K562 (cell line): ENCODE measurements around the gene NLRP6. TPM values are rescaled to one million over a fixed set of nuclear protein-coding genes. Genes with fewer than 3 reads are reported as not detected.

Experiments used
- ATAC-seq: fragments of 200-7000 bp; cut with Tn5 transposase; 3 replicates; pipeline ENCODE4 v1.9.1; 2020; ENCODE audit warnings: moderate library complexity
- BruUV-seq: library from RNA; stranded (reverse); fragments of 400-500 nt; replicated peaks from 2 replicates; lab custom pipeline; 2021; lab: Mats Ljungman, UMichigan
- CTCF ChIA-PET: fragments of 300-600 bp; formaldehyde crosslinking; extraction: SDS; loops from one replicate; lab custom pipeline; 2021; ENCODE audit warnings: low intra/inter-chr PET ratio; lab: Yijun Ruan, JAX
- POLR2A ChIA-PET: fragments of 300-600, 350-650 bp; sonication (Branson Sonifier 250); formaldehyde crosslinking; extraction: SDS; loops from one replicate; lab custom pipeline; 2021; ENCODE audit warnings: antibody characterized with exemption, inconsistent platforms; lab: Yijun Ruan, JAX
- DNase-seq, 4 experiments: peaks; one replicate each; pipeline versions ENCODE4 v3.0.0 to v3.0.0-alpha.2; 2011 to 2018; ENCODE audit warnings: low spot score in 3 of 4, mixed read lengths in 3 of 4; ENCODE audit errors: extremely low read depth in 1 of 4
- FAIRE-seq: peaks from 2 replicates; lab custom pipeline; 2011; peaks lifted over from hg19 to GRCh38; lab: Jason Lieb, UNC
- H2AFZ ChIP-seq: 2 replicates; pipeline ENCODE4 v1.6.0; 2011; ENCODE audit warnings: low read depth, low read length, control low read depth, inconsistent platforms
- H3K27ac ChIP-seq: fragments of 200-600 bp; 3 replicates; pipeline ENCODE4 v1.8.0; 2011; ENCODE audit warnings: low read depth, mild to moderate bottlenecking, control low read depth, inconsistent platforms, low read length, moderate library complexity, mixed read lengths; ENCODE audit errors: extremely low read depth
- H3K27me3 ChIP-seq, 2 experiments: fragments of 300-600 bp in 1 of 2; 2 replicates in 1 of 2; 3 replicates in 1 of 2; pipeline versions ENCODE4 v1.6.0 to v1.8.0; 2011; ENCODE audit warnings: inconsistent platforms in 2 of 2, low read length in 2 of 2, mild to moderate bottlenecking in 1 of 2, mixed read lengths in 1 of 2, moderate library complexity in 1 of 2; ENCODE audit not compliant: control insufficient read depth in 2 of 2, insufficient read depth in 2 of 2
- H3K36me3 ChIP-seq: fragments of 300-600 bp; 3 replicates; pipeline ENCODE4 v1.8.0; 2011; ENCODE audit warnings: mild to moderate bottlenecking, low read length, inconsistent platforms; ENCODE audit not compliant: control insufficient read depth, insufficient read depth
- H3K4me1 ChIP-seq, 2 experiments: fragments of 200-600 bp in 1 of 2; replicated peaks in 1 of 2; 2 replicates in 1 of 2; 3 replicates in 1 of 2; pipeline versions ENCODE4 v1.5.1 to v1.8.0; 2011; ENCODE audit warnings: inconsistent platforms in 2 of 2, low read length in 2 of 2, mild to moderate bottlenecking in 1 of 2, mixed read lengths in 1 of 2, moderate library complexity in 1 of 2; ENCODE audit not compliant: control insufficient read depth in 2 of 2, insufficient read depth in 2 of 2
- H3K4me2 ChIP-seq: 2 replicates; pipeline ENCODE4 v1.6.1; 2011; ENCODE audit warnings: low read length, control low read depth, inconsistent platforms, mixed read lengths; ENCODE audit not compliant: insufficient read depth
- H3K4me3 ChIP-seq: fragments of 200-600 bp; sonication (generic), shearing (Covaris generic); 2 replicates; pipeline ENCODE4 v1.5.1; 2016; ENCODE audit warnings: control low read depth, inconsistent platforms
- H3K79me2 ChIP-seq: fragments of 200-600 bp; 3 replicates; pipeline ENCODE4 v1.8.0; 2011; ENCODE audit warnings: low read length, inconsistent platforms; ENCODE audit not compliant: control insufficient read depth, insufficient read depth
- H3K9ac ChIP-seq, 2 experiments: 2 replicates each; pipeline versions ENCODE4 v1.6.0 to v1.6.1; 2011; ENCODE audit warnings: low read depth in 2 of 2, low read length in 2 of 2, control low read depth in 1 of 2, inconsistent platforms in 1 of 2, mild to moderate bottlenecking in 1 of 2, mixed read lengths in 1 of 2; ENCODE audit not compliant: insufficient read depth in 1 of 2
- H3K9me1 ChIP-seq: one replicate; pipeline ENCODE4 v1.6.0; 2011; ENCODE audit warnings: inconsistent platforms, mild to moderate bottlenecking, low read length, moderate library complexity; ENCODE audit not compliant: control insufficient read depth, insufficient read depth
- H3K9me3 ChIP-seq: replicated peaks from 2 replicates; pipeline ENCODE4 v1.5.1; 2011; ENCODE audit warnings: low read depth, low read length, inconsistent platforms; ENCODE audit not compliant: control insufficient read depth, insufficient read depth
- H4K20me1 ChIP-seq: replicated peaks from 2 replicates; pipeline ENCODE4 v1.6.1; 2011; ENCODE audit warnings: low read length, inconsistent platforms, mixed read lengths; ENCODE audit not compliant: control insufficient read depth, insufficient read depth
- ADNP ChIP-seq: fragments of 200-800 bp; sonication (Bioruptor generic); IDR thresholded peaks from 2 replicates; pipeline ENCODE4 v1.6.1; 2016; ENCODE audit warnings: missing genetic modification characterization, missing compliant biosample characterization
- BHLHE40 ChIP-seq: IDR thresholded peaks from 2 replicates; pipeline ENCODE4 v1.6.1; 2011; ENCODE audit warnings: low read length, improper control_type of control experiment
- CBX3 ChIP-seq, 2 experiments: IDR thresholded peaks; 1 replicate in 1 of 2; 2 replicates in 1 of 2; pipeline ENCODE4 v1.6.1; 2012; ENCODE audit warnings: inconsistent platforms in 2 of 2, low read length in 2 of 2, borderline replicate concordance in 1 of 2, control low read depth in 1 of 2
- CBX5 ChIP-seq: IDR thresholded peaks from 2 replicates; pipeline ENCODE4 v1.6.1; 2014; ENCODE audit warnings: low read depth, borderline replicate concordance
- EGR1 ChIP-seq: fragments of 450-650 bp; conservative IDR thresholded peaks from 2 replicates; pipeline ENCODE4 v1.6.1; 2017; ENCODE audit warnings: mild to moderate bottlenecking
- GABPA ChIP-seq: fragments of 200-800 bp; sonication (Bioruptor generic); conservative IDR thresholded peaks from 2 replicates; pipeline ENCODE4 v1.6.1; 2016; ENCODE audit warnings: low read depth, missing genetic modification characterization, missing compliant biosample characterization
- PCBP1 ChIP-seq: fragments of 200-400 bp; formaldehyde crosslinking; IDR thresholded peaks from 2 replicates; pipeline ENCODE4 v1.6.1; 2018; ENCODE audit warnings: mild to moderate bottlenecking, low read depth, low read length; ENCODE audit not compliant: poor library complexity, severe bottlenecking
- RBBP5 ChIP-seq: fragments of 200-600 bp; sonication (generic); IDR thresholded peaks from 2 replicates; pipeline ENCODE4 v1.6.1; 2012; ENCODE audit warnings: borderline replicate concordance, mild to moderate bottlenecking, low read length, control low read depth, inconsistent platforms; ENCODE audit not compliant: insufficient read depth, poor library complexity, severe bottlenecking
- ZBTB1 ChIP-seq: sonication (generic); formaldehyde crosslinking; IDR thresholded peaks from 2 replicates; pipeline ENCODE4 v1.8.1; 2023; ENCODE audit warnings: missing genetic modification reagents, low read depth, mild to moderate bottlenecking, borderline replicate concordance
- ZNF263 ChIP-seq: sonication (generic); formaldehyde crosslinking; IDR thresholded peaks from 2 replicates; pipeline ENCODE4 v1.8.0; 2022; ENCODE audit warnings: mild to moderate bottlenecking, missing genetic modification reagents, borderline replicate concordance
- WGBS: fragments of 100-300 bp; shearing (Covaris generic); methylation state at CpG from one replicate; pipeline ENCODE4 v1.1.6; 2016; ENCODE audit warnings: low coverage, mixed read lengths; ENCODE audit not compliant: insufficient coverage; ENCODE audit errors: missing lambda C conversion rate; 5-methylcytosine and 5-hydroxymethylcytosine counted together
- in situ Hi-C: fragments of 300-500 bp; cut with MboI; formaldehyde crosslinking; loops from 4 replicates; pipeline ENCODE4 v1.15.0; 2018; ENCODE audit warnings: inconsistent platforms, mixed read lengths
- intact Hi-C: fragments of 100-400 bp; cut with micrococcal nuclease; formaldehyde crosslinking; loops from 2 replicates; pipeline ENCODE4 v1.14.2; 2022
- polyA plus RNA-seq, 8 experiments: library from polyadenylated mRNA; depleted of rRNA in 4 of 8; stranded (reverse) in 5 of 8; unstranded in 3 of 8; fragments of >200 nt; fragmentation: Nextera tagmentation in 2 of 8; fragmentation: Illumina TruSeq in 1 of 8; extraction: Ambion mirVana in 2 of 8; extraction: Trizol in 1 of 8; gene quantifications; 2 replicates each; pipeline versions ENCODE4 v1.2.1 to v1.2.3, GENCODE V29; 2011 to 2014; ENCODE audit warnings: inconsistent platforms in 1 of 8, missing spikeins in 1 of 8
- total RNA-seq, 7 experiments: library from RNA; depleted of rRNA in 6 of 7; stranded (reverse); fragments of >200 nt in 6 of 7; fragmentation: Illumina TruSeq in 2 of 7; extraction: Trizol in 2 of 7; gene quantifications; 2 replicates each; pipeline versions ENCODE4 v1.2.1 to v1.2.3, GENCODE V29; 2011 to 2021; ENCODE audit warnings: low replicate concordance in 1 of 7
- TF ChIP-seq, protein P1 (sequence below): fragments of 250-450 bp; sonication (Bioruptor Pico); IDR thresholded peaks from 2 replicates; pipeline ENCODE4 v1.5.0; 2021
- TF ChIP-seq, protein P2 (sequence below), 3 experiments: fragments of 200-800 bp in 1 of 3; sonication (Bioruptor generic) in 1 of 3; sonication (generic) in 1 of 3; formaldehyde crosslinking in 1 of 3; IDR thresholded peaks; 2 replicates each; pipeline versions ENCODE4 v1.6.1 to v1.8.0; 2016 to 2022; ENCODE audit warnings: mild to moderate bottlenecking in 2 of 3, missing compliant biosample characterization in 2 of 3, missing genetic modification characterization in 2 of 3, missing genetic modification reagents in 1 of 3

The NLRP6 gene
- total and polyA plus RNA-seq, 9 of the 15 experiments (the other 6 are each of a cell fraction or from before 2014, with no cell fraction given), result 0.03 to 0.18 (median 0.15) TPM; not detected in 5

DNA sequence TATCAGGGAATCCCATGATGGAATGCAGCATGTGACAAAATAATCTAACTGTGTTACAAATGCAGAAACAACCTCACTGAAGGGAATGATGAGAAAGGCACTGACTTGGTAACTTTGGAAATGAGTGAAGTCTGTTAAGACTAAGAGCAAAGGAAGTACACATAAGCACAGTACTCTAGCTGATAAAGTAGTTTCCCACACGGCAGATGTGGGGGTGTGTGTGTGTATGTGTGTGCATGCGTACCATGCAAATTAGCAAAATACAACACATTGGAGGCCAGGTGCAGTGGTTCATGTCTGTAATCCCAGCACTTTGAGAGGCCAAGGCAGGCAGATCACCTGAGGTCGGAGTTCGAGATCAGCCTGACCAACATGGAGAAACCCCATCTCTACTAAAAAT, 16.6 kb upstream of the NLRP6 start (continued):
- no peak for TF ChIP-seq RBBP5
- TF ChIP-seq, protein P1, sequence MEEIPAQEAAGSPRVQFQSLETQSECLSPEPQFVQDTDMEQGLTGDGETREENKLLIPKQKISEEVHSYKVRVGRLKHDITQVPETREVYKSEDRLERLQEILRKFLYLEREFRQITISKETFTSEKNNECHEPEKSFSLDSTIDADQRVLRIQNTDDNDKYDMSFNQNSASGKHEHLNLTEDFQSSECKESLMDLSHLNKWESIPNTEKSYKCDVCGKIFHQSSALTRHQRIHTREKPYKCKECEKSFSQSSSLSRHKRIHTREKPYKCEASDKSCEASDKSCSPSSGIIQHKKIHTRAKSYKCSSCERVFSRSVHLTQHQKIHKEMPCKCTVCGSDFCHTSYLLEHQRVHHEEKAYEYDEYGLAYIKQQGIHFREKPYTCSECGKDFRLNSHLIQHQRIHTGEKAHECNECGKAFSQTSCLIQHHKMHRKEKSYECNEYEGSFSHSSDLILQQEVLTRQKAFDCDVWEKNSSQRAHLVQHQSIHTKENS (CRISPR knock-in tag), result no peak
- no peak for TF ChIP-seq EGR1
- TF ChIP-seq CBX3 (IDR thresholded peaks at IDR 0.05; ENCODE audit: borderline replicate concordance in 1 of 2, low read length in 2 of 2), result peak in 1 of 2 experiments; percentile 49; a peak in 1 of 3 replicates
- no peak for TF ChIP-seq BHLHE40

DNA sequence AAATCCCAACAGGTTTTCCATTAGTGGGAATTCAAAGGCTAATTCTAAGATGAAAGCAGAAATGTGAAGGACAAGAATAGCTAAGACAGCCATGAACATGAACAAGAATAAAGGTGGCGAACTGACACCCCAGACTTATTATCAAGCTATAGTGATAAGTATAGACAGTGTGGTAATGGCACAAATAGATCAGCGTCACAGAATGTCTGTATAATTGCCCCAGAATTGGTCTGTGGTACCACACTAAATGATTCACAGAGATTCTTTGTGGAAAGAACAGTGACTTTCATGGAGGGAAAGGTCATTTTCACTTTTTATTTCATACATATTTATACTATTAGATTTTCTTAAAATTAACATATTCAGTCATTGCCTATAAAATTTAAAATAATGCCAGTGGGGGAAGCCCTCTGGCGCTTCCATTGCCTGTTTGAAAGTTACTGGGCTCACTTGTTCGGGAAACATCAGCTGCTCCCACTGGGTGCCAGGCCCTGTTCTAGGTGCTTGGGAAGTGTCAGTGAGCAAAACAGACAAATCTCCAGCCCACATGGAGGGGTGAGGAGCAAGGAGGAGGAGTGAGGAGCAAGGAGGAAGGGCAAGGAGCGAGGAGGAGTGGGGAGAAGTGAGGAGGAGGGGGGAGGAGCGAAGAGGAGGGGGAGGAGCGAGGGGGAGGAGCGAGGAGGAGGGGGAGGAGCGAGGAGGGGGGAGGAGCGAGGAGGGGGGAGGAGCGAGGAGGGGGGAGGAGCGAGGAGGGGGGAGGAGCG, 11.3 kb upstream of the NLRP6 start:
- Histone ChIP-seq H3K36me3 (no peaks in the 10 kb centered on the region), H3K9me1 (no peaks in the 10 kb centered on the region), H3K4me2 (peak overlapping the region; percentile 51; the same call in 1 of the 2 replicates), H3K9me3 (peaks cover 8% of the 10 kb centered on the region), H3K27ac (no peak overlapping the region), H3K9ac (no peak overlapping the region), H2AFZ (peak overlapping the region; percentile 81), H4K20me1 (no peaks in the 10 kb centered on the region), H3K4me1 (peaks cover 19 to 27% of the 10 kb centered on the region in 2 experiments; a peak in 4 of 5 replicates), H3K27me3 (no peaks in the 10 kb centered on the region), H3K4me3 (no peak overlapping the region), H3K79me2 (peaks cover 10% of the 10 kb centered on the region; the same call in 1 of the 3 replicates)
- ChIA-PET POLR2A (interaction anchor here (0.5 to 3.4 kb wide), 7 partner anchors 9 to 427 kb away, joined by 3 to 14 read pairs (median 5); partner anchors contain the start of gene NLRP6), CTCF (no interaction called here)
- in situ Hi-C loops (no loop called here), intact Hi-C loops (loop anchor here (5.0 kb wide), 2 partner anchors 45 to 85 kb away; partner anchors contain the start of gene IFITM1)
- BruUV-seq, result no TSS peak
- TF ChIP-seq ZBTB1 (CRISPR knock-in tag) (no peak), CBX5 (peak; percentile 73; the same call in 1 of the 2 replicates), ADNP (tag) (no peak), GABPA (no peak), PCBP1 (no peak), ZNF263 (CRISPR knock-in tag) (peak; percentile 97), EGR1 (0 out of 2 replicates have a peak, but pooled peaks have one; percentile 23)
- TF ChIP-seq, protein P2, sequence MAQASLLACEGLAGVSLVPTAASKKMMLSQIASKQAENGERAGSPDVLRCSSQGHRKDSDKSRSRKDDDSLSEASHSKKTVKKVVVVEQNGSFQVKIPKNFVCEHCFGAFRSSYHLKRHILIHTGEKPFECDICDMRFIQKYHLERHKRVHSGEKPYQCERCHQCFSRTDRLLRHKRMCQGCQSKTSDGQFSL (CRISPR knock-in tag; IDR thresholded peaks at IDR 0.05), result no peak
- TF ChIP-seq, protein P2 (tag; IDR thresholded peaks at IDR 0.05), result 0 out of 4 replicates have a peak, but pooled peaks of 1 of the 2 experiments have one; percentile 30
- FAIRE-seq, result no peak
- no peak for ATAC-seq
- WGBS, result 94% methylated on average over 4 of the region's 13 CpGs
- DNase-seq, result peak; percentile 52 to 89 (median 84)
